PC-3 (cell line): ENCODE data around the gene RAD51AP1. TPM values are rescaled to one million over a fixed set of nuclear protein-coding genes. Genes with fewer than 3 reads are reported as not detected.

Experiments used
- ATAC-seq: fragments of 200-7000 bp; cut with Tn5 transposase; 2 replicates; pipeline ENCODE4 v1.9.1; 2020; ENCODE audit warnings: mild to moderate bottlenecking, moderate library complexity
- BruUV-seq: library from RNA; stranded (reverse); fragments of 400-500 nt; replicated peaks from 2 replicates; lab custom pipeline; 2021; lab: Mats Ljungman, UMichigan
- CTCF ChIA-PET: fragments of 300-600 bp; sonication (Branson Sonifier 250); formaldehyde crosslinking; loops from one replicate; lab custom pipeline; 2022; ENCODE audit warnings: antibody characterized with exemption; lab: Charles Lee
- POLR2A ChIA-PET: fragments of 300-600 bp; sonication (Branson Sonifier 250); formaldehyde crosslinking; loops from one replicate; lab custom pipeline; 2022; ENCODE audit warnings: antibody characterized with exemption; ENCODE audit not compliant: unreplicated experiment; lab: Charles Lee
- DNase-seq: peaks from one replicate; pipeline ENCODE4 v3.0.0-alpha.2; 2015
- H2AFZ ChIP-seq: fragments of 300-600 bp; sonication (generic); 2 replicates; pipeline ENCODE4 v1.6.0; 2016; ENCODE audit warnings: antibody characterized with exemption, low read length
- H3F3A ChIP-seq: fragments of 300-600 bp; sonication (generic); one replicate; pipeline ENCODE4 v1.6.0; 2017; ENCODE audit warnings: antibody characterized with exemption, low read length, control low read depth, mild to moderate bottlenecking; ENCODE audit not compliant: unreplicated experiment
- H3K27ac ChIP-seq: fragments of 300-600 bp; sonication (generic); 2 replicates; pipeline ENCODE4 v1.5.1; 2016; ENCODE audit warnings: mild to moderate bottlenecking, low read length
- H3K27me3 ChIP-seq: fragments of 300-600 bp; sonication (generic); 2 replicates; pipeline ENCODE4 v1.6.1; 2016; ENCODE audit warnings: low read length, mixed read lengths
- H3K36me3 ChIP-seq: fragments of 300-600 bp; sonication (generic); 2 replicates; pipeline ENCODE4 v1.6.1; 2016; ENCODE audit warnings: low read depth, mixed run types, low read length, mixed read lengths
- H3K4me1 ChIP-seq: fragments of 300-600 bp; sonication (generic); 2 replicates; pipeline ENCODE4 v1.5.1; 2016; ENCODE audit warnings: low read length; ENCODE audit not compliant: insufficient read depth
- H3K4me2 ChIP-seq: fragments of 300-600 bp; sonication (generic); 2 replicates; pipeline ENCODE4 v1.6.0; 2016; ENCODE audit warnings: low read length
- H3K4me3 ChIP-seq: fragments of 300-600 bp; sonication (generic); 2 replicates; pipeline ENCODE4 v1.5.1; 2016; ENCODE audit warnings: mild to moderate bottlenecking, low read length, mixed read lengths
- H3K79me2 ChIP-seq: fragments of 300-600 bp; sonication (generic); 2 replicates; pipeline ENCODE4 v1.6.1; 2017; ENCODE audit warnings: low read length, mixed read lengths
- H3K9ac ChIP-seq: fragments of 300-600 bp; sonication (generic); 2 replicates; pipeline ENCODE4 v1.6.0; 2016; ENCODE audit warnings: mild to moderate bottlenecking, low read length
- H3K9me2 ChIP-seq: fragments of 300-600 bp; sonication (generic); replicated peaks from 2 replicates; pipeline ENCODE4 v1.6.1; 2016; ENCODE audit warnings: mixed run types, low read length, mixed read lengths
- H3K9me3 ChIP-seq: fragments of 300-600 bp; sonication (generic); 2 replicates; pipeline ENCODE4 v1.6.1; 2016; ENCODE audit warnings: low read length, mixed read lengths
- H4K20me1 ChIP-seq: fragments of 300-600 bp; sonication (generic); 2 replicates; pipeline ENCODE4 v1.6.1; 2016; ENCODE audit warnings: low read length, mixed read lengths
- CTCF ChIP-seq: fragments of 300-600 bp; sonication (generic); conservative IDR thresholded peaks from 2 replicates; pipeline ENCODE4 v1.5.1; 2017; ENCODE audit warnings: antibody characterized with exemption, low read depth, mild to moderate bottlenecking, low read length
- EZH2 ChIP-seq: fragments of 300-600 bp; sonication (generic); IDR thresholded peaks from one replicate; pipeline ENCODE4 v1.6.1; 2017; ENCODE audit warnings: antibody characterized with exemption, mild to moderate bottlenecking, low read length; ENCODE audit not compliant: unreplicated experiment
- EZH2phosphoT487 ChIP-seq: fragments of 300-600 bp; sonication (generic); IDR thresholded peaks from 2 replicates; pipeline ENCODE4 v1.6.1; 2018; ENCODE audit warnings: mild to moderate bottlenecking, antibody characterized with exemption, low read length, borderline replicate concordance
- intact Hi-C: fragments of 100-400 bp; cut with micrococcal nuclease; formaldehyde crosslinking; loops from 2 replicates; pipeline ENCODE4 v1.9.0; 2023
- total RNA-seq: library from RNA; depleted of rRNA; stranded (reverse); fragments of >200 nt; gene quantifications from 2 replicates; pipeline ENCODE4 v1.2.3, GENCODE V29; 2014; rRNA removed

RAD51AP1 gene
- total RNA-seq, 1 experiment from 2014 or later = 24.7 TPM

- BruUV-seq = no TSS peak
- Histone ChIP-seq H2AFZ (no peak overlapping the region), H3K9me2 (no peaks in the 10 kb centered on the region), H3K4me1 (peaks cover 3% of the 10 kb centered on the region; the same call in 1 of the 2 replicates), H3K4me2 (no peak overlapping the region), H3K4me3 (no peak overlapping the region), H3K27ac (no peak overlapping the region), H3K79me2 (peaks cover 12% of the 10 kb centered on the region), H3K27me3 (peaks cover 17% of the 10 kb centered on the region), H3K36me3 (no peaks in the 10 kb centered on the region), H3K9ac (no peak overlapping the region), H4K20me1 (no peaks in the 10 kb centered on the region), H3F3A (no peaks in the 10 kb centered on the region), H3K9me3 (no peaks in the 10 kb centered on the region)
- TF ChIP-seq EZH2phosphoT487 = no peak
- TF ChIP-seq EZH2 = no peak
- TF ChIP-seq CTCF = no peak
- intact Hi-C loops = no loop called here
- ATAC-seq = no peak
- CTCF ChIA-PET = no interaction called here
- POLR2A ChIA-PET = no interaction called here
- no peak for DNase-seq
These were observed 68.4 kb downstream of the RAD51AP1 start for GRCh38 chr12:4607056-4607455.

DNA sequence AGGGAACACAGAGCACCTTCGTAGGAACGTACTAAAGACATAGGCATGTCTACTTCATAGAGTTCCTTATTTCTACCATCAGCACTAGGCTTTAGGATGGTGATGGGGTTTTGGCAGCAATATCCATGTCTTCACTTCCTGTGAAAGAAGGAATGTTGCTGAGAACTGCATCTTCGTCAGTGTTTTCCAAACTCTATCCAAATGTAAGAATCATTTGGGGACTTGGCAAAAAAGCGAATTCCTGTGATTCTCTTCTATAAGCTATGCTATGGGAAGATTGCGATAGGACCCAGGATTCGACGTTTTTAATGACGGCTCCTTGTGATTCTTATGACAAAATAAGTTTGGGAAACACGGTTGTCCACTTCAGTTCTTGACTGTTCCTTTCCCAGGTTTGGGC lies 70.4 kb downstream of the RAD51AP1 start:
- peaks cover 12% of the 10 kb centered on the region for H3K79me2 ChIP-seq
- H3K4me2 ChIP-seq = no peak overlapping the region
- H3K9ac ChIP-seq = no peak overlapping the region
- CTCF ChIA-PET = no interaction called here
- H3K27me3 ChIP-seq = no peaks in the 10 kb centered on the region
- H3K27ac ChIP-seq = no peak overlapping the region
- peaks cover 3% of the 10 kb centered on the region; the same call in 1 of the 2 replicates for H3K4me1 ChIP-seq
- no peaks in the 10 kb centered on the region for H3K9me3 ChIP-seq
- intact Hi-C loops = no loop called here
- POLR2A ChIA-PET = no interaction called here
- no peak overlapping the region for H3K4me3 ChIP-seq
- no peaks in the 10 kb centered on the region for H3F3A ChIP-seq
- H3K9me2 ChIP-seq = no peaks in the 10 kb centered on the region
- no peaks in the 10 kb centered on the region for H4K20me1 ChIP-seq
- no peak for DNase-seq
- no peak for ATAC-seq
- no peak for TF ChIP-seq EZH2
- TF ChIP-seq EZH2phosphoT487 = no peak
- no peak for TF ChIP-seq CTCF
- H3K36me3 ChIP-seq = no peaks in the 10 kb centered on the region
- BruUV-seq = no TSS peak
- no peak overlapping the region for H2AFZ ChIP-seq

Other genes with a start within 250 kb of the RAD51AP1 start
- gene TIGAR, start 217.7 kb upstream of the RAD51AP1 start, total RNA-seq = 3.7 and 4.6 TPM in 2 replicates
- gene FGF23, start 159.2 kb upstream of the RAD51AP1 start, total RNA-seq = not detected in 2 replicates
- not detected in 2 replicates for gene FGF6, start 93.1 kb upstream of the RAD51AP1 start, total RNA-seq
- gene DYRK4, start 23.3 kb downstream of the RAD51AP1 start, total RNA-seq = 49.4 and 58.6 TPM in 2 replicates
- gene AKAP3, start 110.2 kb downstream of the RAD51AP1 start, total RNA-seq = 1.1 and 1.9 TPM in 2 replicates
- 41.9 and 71.5 TPM in 2 replicates for gene NDUFA9, start 110.2 kb downstream of the RAD51AP1 start, total RNA-seq
- not detected in 2 replicates for gene GALNT8, start 181.5 kb downstream of the RAD51AP1 start, total RNA-seq